HL-60 (cell line): ENCODE results near the gene NKIRAS2.
A peak's percentile ranks its signal among the peaks of the same experiment; 100 is the strongest.
"Not testable (repeated sequence)": the region's sequence is repeated elsewhere in the genome, so short reads cannot be mapped to it uniquely, and the experiment has no call there.

ENCODE experiments used
- DNase-seq, 2 experiments: peaks; one replicate each; pipeline ENCODE4 v3.0.0-alpha.2; 2010 to 2020; ENCODE audit warnings: low read depth in 1 of 2, low spot score in 1 of 2
- H3K27ac ChIP-seq: fragments of 250-450 bp; sonication (Bioruptor Pico); replicated peaks from 2 replicates; pipeline ENCODE4 v1.5.1; 2020; ENCODE audit warnings: mild to moderate bottlenecking, moderate library complexity
- H3K27me3 ChIP-seq: fragments of 250-450 bp; sonication (Bioruptor Pico); 2 replicates; pipeline ENCODE4 v1.5.1; 2021; ENCODE audit warnings: mild to moderate bottlenecking, moderate library complexity; ENCODE audit not compliant: insufficient read depth, poor library complexity, severe bottlenecking
- H3K4me3 ChIP-seq: replicated peaks from 2 replicates; pipeline ENCODE4 v1.5.1; 2011; ENCODE audit warnings: mild to moderate bottlenecking, control low read depth, low read length; ENCODE audit not compliant: insufficient read depth
- CTCF ChIP-seq: IDR thresholded peaks from one replicate; pipeline ENCODE4 v1.5.1; 2011; ENCODE audit warnings: low read length, control low read depth, inconsistent platforms; ENCODE audit not compliant: insufficient read depth
- GABPA ChIP-seq: IDR thresholded peaks from 2 replicates; pipeline ENCODE4 v1.6.1; 2012; ENCODE audit warnings: low read depth
- POLR2AphosphoS5 ChIP-seq: IDR thresholded peaks from 2 replicates; pipeline ENCODE4 v1.6.1; 2012; ENCODE audit warnings: low read depth
- SPI1 ChIP-seq: IDR thresholded peaks from 2 replicates; pipeline ENCODE4 v1.6.1; 2012; ENCODE audit warnings: low read depth, mild to moderate bottlenecking, borderline replicate concordance
- TF ChIP-seq, protein P1 (sequence below): IDR thresholded peaks from 2 replicates; pipeline ENCODE4 v1.6.1; 2012; ENCODE audit warnings: low read depth; ENCODE audit not compliant: insufficient replicate concordance

The NKIRAS2 gene

DNA sequence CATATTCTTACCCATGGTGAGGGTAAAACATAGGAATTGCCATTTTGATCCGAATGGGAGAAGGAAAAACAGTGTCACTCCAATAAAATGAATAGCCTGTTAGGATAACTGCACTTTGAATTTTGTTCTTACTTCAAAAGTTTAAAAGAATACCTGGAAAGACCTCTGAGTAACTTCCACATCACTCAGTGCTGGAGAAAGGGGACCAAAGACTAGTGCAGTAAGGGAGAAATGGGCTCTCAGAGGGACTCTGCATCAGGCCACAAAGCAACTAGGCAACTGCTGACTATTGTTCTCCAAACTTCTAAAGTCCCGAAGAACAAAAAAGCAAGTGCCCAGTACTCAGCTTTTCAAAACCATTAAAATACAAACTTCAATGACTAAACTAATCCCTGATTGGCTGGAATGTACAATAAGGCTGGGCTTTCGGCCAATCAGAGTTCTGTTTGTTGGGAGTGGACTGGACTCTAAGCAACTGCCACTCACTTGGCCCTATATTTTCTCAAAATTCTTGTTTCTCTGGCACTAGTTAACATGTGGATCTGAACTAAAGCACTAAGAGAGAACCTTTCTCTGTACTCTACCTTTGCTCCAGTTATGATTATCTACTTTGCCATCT is 8.9 kb upstream of the NKIRAS2 start:
- Histone ChIP-seq H3K4me3 (no peak overlapping the region), H3K27ac (peak overlapping the region; percentile 37), H3K27me3 (no peaks in the 10 kb centered on the region)
- no peak for TF ChIP-seq SPI1
- DNase-seq = no peak

DNA sequence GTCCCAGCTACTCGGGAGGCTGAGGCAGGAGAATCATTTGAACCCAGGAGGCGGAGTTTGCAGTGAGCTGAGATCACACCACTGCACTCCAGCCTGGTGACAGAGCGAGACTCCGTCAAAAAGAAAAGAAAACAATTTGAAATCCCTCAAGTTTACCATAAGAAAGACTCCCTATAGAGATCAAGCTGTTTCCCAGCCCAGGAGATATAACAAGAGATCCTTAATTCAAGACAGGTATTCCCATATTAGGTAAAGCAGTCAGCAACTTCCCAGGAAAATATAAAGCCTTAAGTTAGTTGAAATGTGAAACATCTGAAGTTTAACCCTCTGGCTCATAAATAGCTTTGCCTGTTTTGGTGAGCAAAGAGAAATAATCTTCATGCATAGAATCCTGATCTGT is 7.5 kb upstream of the NKIRAS2 start:
- H3K27ac ChIP-seq, DNase-seq, H3K27me3 ChIP-seq, H3K4me3 ChIP-seq: not testable (repeated sequence)

GRCh38 chr17:42013740-42014139 is 6.2 kb upstream of the NKIRAS2 start:
- H3K27ac ChIP-seq, DNase-seq, H3K4me3 ChIP-seq, H3K27me3 ChIP-seq: not testable (repeated sequence)

DNA sequence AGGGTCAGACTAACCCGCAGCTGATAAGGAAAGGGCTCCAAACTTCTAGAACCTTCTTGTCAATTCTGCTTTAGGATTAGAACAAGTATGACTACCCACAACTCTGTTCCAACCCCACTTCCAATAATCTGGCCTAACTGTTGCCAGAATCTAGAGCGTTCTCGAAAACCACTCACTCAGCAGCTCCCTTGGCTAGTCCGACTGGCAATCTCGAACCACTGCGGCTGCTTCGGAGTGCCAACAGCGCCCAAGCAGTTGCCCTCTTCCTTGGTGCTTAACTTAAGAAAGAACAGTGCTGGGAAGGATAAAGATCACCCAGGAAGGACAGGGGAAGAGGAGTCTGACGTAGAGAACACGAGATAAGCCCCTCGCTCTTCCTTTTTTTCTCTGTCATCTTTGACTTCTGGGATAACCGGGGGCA is 3.5 kb upstream of the NKIRAS2 start:
- Histone ChIP-seq H3K27ac (peak overlapping the region; percentile 94), H3K4me3 (peak overlapping the region; percentile 88), H3K27me3 (no peaks in the 10 kb centered on the region)
- DNase-seq = peak in 1 of 2 experiments; percentile 52
- TF ChIP-seq CTCF (no peak), SPI1 (0 out of 2 replicates have a peak, but pooled peaks have one; percentile 1), GABPA (no peak)

DNA sequence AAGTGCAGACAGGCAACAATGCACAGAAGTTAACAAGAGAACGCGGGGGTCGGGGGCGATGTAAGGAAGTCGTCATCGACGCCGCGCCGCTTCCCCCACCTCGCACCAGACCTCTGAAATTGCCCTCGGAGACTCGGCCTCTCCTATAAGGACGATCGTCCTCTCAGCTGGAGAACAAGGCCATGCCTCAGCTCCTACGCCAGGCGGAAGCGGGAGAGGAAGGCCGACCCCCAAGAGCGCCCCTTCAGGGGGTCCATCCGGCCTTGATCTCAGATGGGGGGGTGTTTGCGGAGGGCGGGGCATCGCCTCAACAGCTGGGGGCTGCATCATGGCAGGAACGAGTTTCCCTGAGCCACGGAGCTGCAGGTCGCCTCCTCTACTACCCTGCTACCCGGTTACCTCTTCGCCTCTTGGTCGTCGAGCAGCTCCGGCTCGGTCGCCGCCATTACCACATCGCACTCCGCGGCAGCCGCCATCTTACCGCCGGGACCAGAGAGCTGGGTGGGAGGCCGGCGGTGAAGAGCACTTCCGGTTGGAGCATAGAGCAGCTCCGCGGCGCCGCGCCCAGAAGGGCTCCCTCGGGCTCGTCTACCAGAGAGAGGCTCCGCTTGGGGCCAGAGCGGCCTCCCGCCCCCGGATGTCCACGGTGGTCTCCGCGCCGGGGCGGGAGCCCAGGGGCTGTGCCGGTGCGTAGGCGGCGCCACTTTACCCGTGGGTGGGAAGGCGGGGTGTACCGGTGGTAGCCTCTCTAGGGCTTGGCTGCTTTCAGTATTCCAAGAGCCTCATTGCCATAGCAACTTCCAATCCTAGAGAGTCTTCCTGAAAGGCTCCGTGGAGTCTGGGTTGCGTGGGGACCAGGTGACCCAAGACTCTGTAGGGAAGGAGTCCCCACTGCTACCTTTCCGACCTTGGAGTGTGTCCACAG is 2.7 kb upstream of the NKIRAS2 start, which contains the start of gene DNAJC7:
DNAJC7 (minus strand) TSS at position 499 of the 925 bp plus-strand sequence; CDS start at position 476, 23 bp downstream.
- Histone ChIP-seq H3K4me3 (peak within 1 kb of the TSS; percentile 88), H3K27ac (peak within 1 kb of the TSS; percentile 94), H3K27me3 (no peaks in the 10 kb centered on the region)
- DNase-seq = peak; percentile 91 to 93
- TF ChIP-seq GABPA = peak; percentile 82
- TF ChIP-seq, protein P1, sequence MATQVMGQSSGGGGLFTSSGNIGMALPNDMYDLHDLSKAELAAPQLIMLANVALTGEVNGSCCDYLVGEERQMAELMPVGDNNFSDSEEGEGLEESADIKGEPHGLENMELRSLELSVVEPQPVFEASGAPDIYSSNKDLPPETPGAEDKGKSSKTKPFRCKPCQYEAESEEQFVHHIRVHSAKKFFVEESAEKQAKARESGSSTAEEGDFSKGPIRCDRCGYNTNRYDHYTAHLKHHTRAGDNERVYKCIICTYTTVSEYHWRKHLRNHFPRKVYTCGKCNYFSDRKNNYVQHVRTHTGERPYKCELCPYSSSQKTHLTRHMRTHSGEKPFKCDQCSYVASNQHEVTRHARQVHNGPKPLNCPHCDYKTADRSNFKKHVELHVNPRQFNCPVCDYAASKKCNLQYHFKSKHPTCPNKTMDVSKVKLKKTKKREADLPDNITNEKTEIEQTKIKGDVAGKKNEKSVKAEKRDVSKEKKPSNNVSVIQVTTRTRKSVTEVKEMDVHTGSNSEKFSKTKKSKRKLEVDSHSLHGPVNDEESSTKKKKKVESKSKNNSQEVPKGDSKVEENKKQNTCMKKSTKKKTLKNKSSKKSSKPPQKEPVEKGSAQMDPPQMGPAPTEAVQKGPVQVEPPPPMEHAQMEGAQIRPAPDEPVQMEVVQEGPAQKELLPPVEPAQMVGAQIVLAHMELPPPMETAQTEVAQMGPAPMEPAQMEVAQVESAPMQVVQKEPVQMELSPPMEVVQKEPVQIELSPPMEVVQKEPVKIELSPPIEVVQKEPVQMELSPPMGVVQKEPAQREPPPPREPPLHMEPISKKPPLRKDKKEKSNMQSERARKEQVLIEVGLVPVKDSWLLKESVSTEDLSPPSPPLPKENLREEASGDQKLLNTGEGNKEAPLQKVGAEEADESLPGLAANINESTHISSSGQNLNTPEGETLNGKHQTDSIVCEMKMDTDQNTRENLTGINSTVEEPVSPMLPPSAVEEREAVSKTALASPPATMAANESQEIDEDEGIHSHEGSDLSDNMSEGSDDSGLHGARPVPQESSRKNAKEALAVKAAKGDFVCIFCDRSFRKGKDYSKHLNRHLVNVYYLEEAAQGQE = peak; percentile 73
- no peak for TF ChIP-seq CTCF
- TF ChIP-seq POLR2AphosphoS5 = peak; percentile 91
- no peak for TF ChIP-seq SPI1

DNA sequence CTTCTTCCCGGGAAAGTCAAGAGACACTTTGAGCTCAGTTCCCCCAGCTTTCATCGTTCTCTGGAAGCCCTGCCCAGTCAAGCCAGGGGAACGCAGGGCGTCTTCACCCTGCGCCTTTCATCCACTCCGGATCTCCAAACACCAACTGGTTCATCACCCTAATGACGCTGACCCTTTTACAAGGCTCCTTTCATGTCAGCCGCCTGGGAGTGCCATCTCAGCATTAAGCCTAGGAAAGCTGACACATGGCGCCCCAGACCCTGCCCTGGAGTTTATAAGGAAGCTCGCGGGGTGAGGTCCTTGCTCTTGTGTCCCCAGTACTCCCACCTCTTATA is 2.1 kb upstream of the NKIRAS2 start:
- TF ChIP-seq, protein P1 = no peak
- TF ChIP-seq POLR2AphosphoS5 (no peak), SPI1 (no peak), GABPA (no peak; the same call in 1 of the 2 replicates)
- peak overlapping the region; percentile 88 for H3K4me3 ChIP-seq

More for the DNA sequence above, 2.1 kb upstream of the NKIRAS2 start:
- Histone ChIP-seq H3K27ac (peak overlapping the region; percentile 94), H3K27me3 (no peaks in the 10 kb centered on the region)
- no peak for DNase-seq
